H1 (cell line): ENCODE data around the gene UMAD1. TPM values are rescaled to one million over a fixed set of nuclear protein-coding genes. Genes with fewer than 3 reads are reported as not detected.

Experiments used
- CTCF ChIA-PET: fragments of 300-600 bp; sonication (Branson Sonifier 250); formaldehyde crosslinking; loops from one replicate; lab custom pipeline; 2021; ENCODE audit not compliant: partially characterized antibody; lab: Charles Lee
- POLR2A ChIA-PET: fragments of 300-600 bp; sonication (Branson Sonifier 250); formaldehyde crosslinking; loops from one replicate; lab custom pipeline; 2021; ENCODE audit warnings: inconsistent platforms; ENCODE audit not compliant: partially characterized antibody; lab: Charles Lee
- DNase-seq, 2 experiments: peaks; one replicate each; pipeline versions ENCODE4 v3.0.0 to v3.0.0-alpha.2; 2010 to 2022; ENCODE audit warnings: low spot score in 2 of 2, low read depth in 1 of 2, mixed read lengths in 1 of 2
- FAIRE-seq: peaks from 2 replicates; lab custom pipeline; 2011; peaks lifted over from hg19 to GRCh38; lab: Jason Lieb, UNC
- H2AFZ ChIP-seq: 2 replicates; pipeline ENCODE4 v1.8.1; 2012; ENCODE audit warnings: low read length, inconsistent platforms
- H2AK5ac ChIP-seq: 2 replicates; pipeline ENCODE4 v1.6.1; 2013; ENCODE audit warnings: low read depth, low read length
- H2BK120ac ChIP-seq: replicated peaks from 2 replicates; pipeline ENCODE3; 2013; ENCODE audit warnings: low read depth, low read length, inconsistent platforms
- H2BK12ac ChIP-seq: 2 replicates; pipeline ENCODE4 v1.6.1; 2013; ENCODE audit warnings: low read depth, low read length
- H2BK15ac ChIP-seq: 2 replicates; pipeline ENCODE4 v1.6.1; 2013; ENCODE audit warnings: low read length
- H2BK20ac ChIP-seq: 2 replicates; pipeline ENCODE4 v1.6.1; 2013; ENCODE audit warnings: low read length
- H2BK5ac ChIP-seq: 2 replicates; pipeline ENCODE4 v1.6.1; 2013; ENCODE audit warnings: low read depth, low read length
- H3K14ac ChIP-seq: 2 replicates; pipeline ENCODE4 v1.6.1; 2013; ENCODE audit warnings: inconsistent platforms; ENCODE audit not compliant: insufficient read length
- H3K18ac ChIP-seq: 2 replicates; pipeline ENCODE4 v1.6.1; 2013; ENCODE audit warnings: low read length; ENCODE audit errors: extremely low read depth
- H3K23ac ChIP-seq: 2 replicates; pipeline ENCODE4 v1.6.1; 2013; ENCODE audit warnings: inconsistent platforms; ENCODE audit not compliant: insufficient read length
- H3K23me2 ChIP-seq: 2 replicates; pipeline ENCODE4 v1.6.1; 2013; ENCODE audit warnings: low read depth, low read length
- H3K27ac ChIP-seq: 2 replicates; pipeline ENCODE4 v1.6.1; 2011; ENCODE audit warnings: low read depth, low read length, inconsistent platforms
- H3K27me3 ChIP-seq, 4 experiments: replicated peaks in 1 of 4; 1 replicate in 1 of 4; 2 replicates in 3 of 4; pipeline versions ENCODE4 v1.6.1 to v1.8.1; 2011 to 2013; ENCODE audit warnings: low read length in 3 of 4, mild to moderate bottlenecking in 3 of 4, inconsistent platforms in 2 of 4, mixed read lengths in 2 of 4, moderate library complexity in 1 of 4; ENCODE audit not compliant: control insufficient read depth in 3 of 4, insufficient read depth in 3 of 4; ENCODE audit errors: extremely low read depth in 1 of 4
- H3K36me3 ChIP-seq, 4 experiments: 2 replicates each; pipeline versions ENCODE4 v1.6.1 to v1.8.1; 2011 to 2013; ENCODE audit warnings: mild to moderate bottlenecking in 4 of 4, low read length in 3 of 4, moderate library complexity in 2 of 4, control low read depth in 1 of 4, inconsistent platforms in 1 of 4; ENCODE audit not compliant: insufficient read depth in 4 of 4, control insufficient read depth in 2 of 4
- H3K4ac ChIP-seq: replicated peaks from 2 replicates; pipeline ENCODE3; 2013; ENCODE audit warnings: low read length, low read depth, mixed read lengths, inconsistent platforms; ENCODE audit not compliant: insufficient read length
- H3K4me1 ChIP-seq, 4 experiments: replicated peaks in 1 of 4; 1 replicate in 1 of 4; 2 replicates in 3 of 4; pipeline versions ENCODE4 v1.6.1 to v1.8.1; 2011 to 2013; ENCODE audit warnings: low read length in 3 of 4, inconsistent platforms in 2 of 4, mixed read lengths in 1 of 4; ENCODE audit not compliant: insufficient read depth in 4 of 4, control insufficient read depth in 3 of 4
- H3K4me2 ChIP-seq, 2 experiments: 2 replicates each; pipeline versions ENCODE4 v1.6.1 to v1.8.1; 2011 to 2013; ENCODE audit warnings: low read depth in 2 of 2, low read length in 2 of 2, control low read depth in 1 of 2, inconsistent platforms in 1 of 2, mild to moderate bottlenecking in 1 of 2; ENCODE audit not compliant: insufficient read depth in 1 of 2
- H3K4me3 ChIP-seq, 4 experiments: fragments of 200-600, 300-600 bp in 1 of 4; sonication (generic), shearing (Covaris generic), sonication (Bioruptor Twin) in 1 of 4; 2 replicates each; pipeline versions ENCODE4 v1.5.1 to v1.8.1; 2011 to 2016; ENCODE audit warnings: low read length in 4 of 4, low read depth in 3 of 4, control low read depth in 2 of 4, inconsistent platforms in 2 of 4, mild to moderate bottlenecking in 2 of 4, mixed read lengths in 1 of 4, moderate library complexity in 1 of 4; ENCODE audit not compliant: insufficient read depth in 2 of 4; ENCODE audit errors: extremely low read depth in 1 of 4
- H3K56ac ChIP-seq: replicated peaks from 2 replicates; pipeline ENCODE3; 2013; ENCODE audit warnings: low read depth, mild to moderate bottlenecking, mixed read lengths, low read length, inconsistent platforms; ENCODE audit not compliant: insufficient read length
- H3K79me1 ChIP-seq: 2 replicates; pipeline ENCODE4 v1.6.1; 2013; ENCODE audit warnings: low read depth, low read length, control low read depth
- H3K79me2 ChIP-seq, 2 experiments: 2 replicates each; pipeline versions ENCODE4 v1.6.1 to v1.8.1; 2012 to 2013; ENCODE audit warnings: low read length in 2 of 2, mild to moderate bottlenecking in 2 of 2, inconsistent platforms in 1 of 2; ENCODE audit not compliant: insufficient read depth in 2 of 2, control insufficient read depth in 1 of 2
- H3K9ac ChIP-seq, 4 experiments: replicated peaks in 1 of 4; 1 replicate in 1 of 4; 2 replicates in 3 of 4; pipeline versions ENCODE4 v1.6.1 to v1.8.1; 2011 to 2013; ENCODE audit warnings: low read depth in 3 of 4, low read length in 3 of 4, control low read depth in 2 of 4, mild to moderate bottlenecking in 2 of 4, moderate library complexity in 2 of 4, inconsistent platforms in 1 of 4; ENCODE audit errors: extremely low read depth in 1 of 4
- H3K9me3 ChIP-seq, 2 experiments: 2 replicates each; pipeline versions ENCODE4 v1.6.1 to v1.8.1; 2012 to 2013; ENCODE audit warnings: mild to moderate bottlenecking in 2 of 2, moderate library complexity in 2 of 2, control low read depth in 1 of 2, inconsistent platforms in 1 of 2, low read depth in 1 of 2, low read length in 1 of 2, mixed read lengths in 1 of 2; ENCODE audit not compliant: insufficient read depth in 2 of 2
- H4K20me1 ChIP-seq, 2 experiments: replicated peaks in 1 of 2; 2 replicates each; pipeline versions ENCODE3 to v1.8.1; 2011 to 2013; ENCODE audit warnings: inconsistent platforms in 2 of 2, low read length in 2 of 2, mild to moderate bottlenecking in 1 of 2; ENCODE audit not compliant: insufficient read depth in 2 of 2, control insufficient read depth in 1 of 2
- H4K5ac ChIP-seq: 2 replicates; pipeline ENCODE4 v1.6.1; 2013; ENCODE audit warnings: low read length, low read depth, mixed read lengths, inconsistent platforms; ENCODE audit not compliant: insufficient read length
- H4K8ac ChIP-seq: 2 replicates; pipeline ENCODE4 v1.8.0; 2013; ENCODE audit warnings: mild to moderate bottlenecking, moderate library complexity, low read length, inconsistent platforms; ENCODE audit not compliant: insufficient read depth; ENCODE audit errors: extremely low read depth
- H4K91ac ChIP-seq: replicated peaks from 2 replicates; pipeline ENCODE3; 2013; ENCODE audit warnings: low read length, mixed read lengths, inconsistent platforms; ENCODE audit not compliant: insufficient read length
- JUN ChIP-seq: IDR thresholded peaks from 2 replicates; pipeline ENCODE4 v1.6.1; 2011; ENCODE audit warnings: low read depth, mild to moderate bottlenecking, improper control_type of control experiment, low read length
- TAF1 ChIP-seq: IDR thresholded peaks from 2 replicates; pipeline ENCODE4 v1.6.1; 2011; ENCODE audit warnings: mild to moderate bottlenecking, low read depth, low read length
- WGBS, 2 experiments: shearing (Covaris generic) in 1 of 2; methylation state at CpG; one replicate each; pipeline versions ENCODE4 v1.1.6 to v1.1.7; 2013 to 2015; ENCODE audit warnings: low lambda C conversion rate in 2 of 2, mixed read lengths in 2 of 2, inconsistent platforms in 1 of 2, low coverage in 1 of 2, missing lambda C conversion rate in 1 of 2; ENCODE audit not compliant: insufficient replicate concordance in 2 of 2, insufficient coverage in 1 of 2, insufficient read length in 1 of 2; ENCODE audit errors: extremely low coverage in 1 of 2, missing lambda C conversion rate in 1 of 2; 5-methylcytosine and 5-hydroxymethylcytosine counted together
- polyA plus RNA-seq, 7 experiments: library from polyadenylated mRNA; depleted of rRNA in 3 of 7; stranded (reverse) in 5 of 7; unstranded in 2 of 7; fragments of >200 nt in 5 of 7; fragments of 200-250 nt in 2 of 7; gene quantifications; 1 replicate in 5 of 7; 2 replicates in 1 of 7; 4 replicates in 1 of 7; pipeline versions ENCODE4 v1.2.1 to v1.2.3, GENCODE V29; 2011 to 2013; ENCODE audit warnings: missing spikeins in 2 of 7, mixed read lengths in 2 of 7
- total RNA-seq: library from RNA; stranded (reverse); fragmentation: NEBNext Ultra II Directional; extraction: Animal tissue kit (Norgen Biotek cat#: 25700); gene quantifications from 2 replicates; pipeline ENCODE4 v1.2.1, GENCODE V29; 2021
- TF ChIP-seq, protein P1 (sequence below): IDR thresholded peaks from 2 replicates; pipeline ENCODE4 v1.6.1; 2011; ENCODE audit warnings: low read length, improper control_type of control experiment

The UMAD1 gene
- total and polyA plus RNA-seq, 2 of the 8 experiments (the other 6 are each of a cell fraction or from before 2014, with no cell fraction given) = 10.4 to 12.3 TPM

- no peak overlapping the region for H3K27ac ChIP-seq
- H4K5ac ChIP-seq = no peak overlapping the region
- H3K36me3 ChIP-seq = no peaks in the 10 kb centered on the region
- no peaks in the 10 kb centered on the region for H3K27me3 ChIP-seq
- H3K79me2 ChIP-seq = no peaks in the 10 kb centered on the region
- H4K20me1 ChIP-seq = no peaks in the 10 kb centered on the region
- no peaks in the 10 kb centered on the region for H3K79me1 ChIP-seq
- H2AK5ac ChIP-seq = no peak overlapping the region
- no peaks in the 10 kb centered on the region for H3K23me2 ChIP-seq
- H3K4me2 ChIP-seq = no peak overlapping the region
- no peak overlapping the region for H3K18ac ChIP-seq
- H3K56ac ChIP-seq = no peak overlapping the region
- FAIRE-seq = no peak
- peaks cover 0 to 7% (median 3%) of the 10 kb centered on the region in 4 experiments; a peak in 1 of 7 replicates for H3K4me1 ChIP-seq
- no peak overlapping the region for H3K9ac ChIP-seq
- H2BK120ac ChIP-seq = no peak overlapping the region
- H3K4ac ChIP-seq = no peak overlapping the region
- no peak overlapping the region for H3K14ac ChIP-seq
- ChIA-PET POLR2A (interaction anchor here (1.1 kb wide), 1 partner anchor 11 kb away, joined by 3 read pairs; no protein-coding TSS in a partner anchor), CTCF (interaction anchor here (1.7 to 2.0 kb wide), 3 partner anchors 9 to 475 kb away, joined by 4 read pairs; no protein-coding TSS in a partner anchor)
- no peak overlapping the region for H2BK5ac ChIP-seq
- TF ChIP-seq TAF1 = no peak
- no peak for TF ChIP-seq JUN
- TF ChIP-seq, protein P1, sequence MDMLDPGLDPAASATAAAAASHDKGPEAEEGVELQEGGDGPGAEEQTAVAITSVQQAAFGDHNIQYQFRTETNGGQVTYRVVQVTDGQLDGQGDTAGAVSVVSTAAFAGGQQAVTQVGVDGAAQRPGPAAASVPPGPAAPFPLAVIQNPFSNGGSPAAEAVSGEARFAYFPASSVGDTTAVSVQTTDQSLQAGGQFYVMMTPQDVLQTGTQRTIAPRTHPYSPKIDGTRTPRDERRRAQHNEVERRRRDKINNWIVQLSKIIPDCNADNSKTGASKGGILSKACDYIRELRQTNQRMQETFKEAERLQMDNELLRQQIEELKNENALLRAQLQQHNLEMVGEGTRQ = no peak
- H3K9me3 ChIP-seq = no peaks in the 10 kb centered on the region; a peak in 1 of 4 replicates
- H3K23ac ChIP-seq = no peak overlapping the region
- no peak overlapping the region for H3K4me3 ChIP-seq
- no peak overlapping the region for H2BK15ac ChIP-seq
- 96% methylated on average over 2 of the region's 2 CpGs; no CpG with 5 or more reads in 1 of the 2 experiments for WGBS, 2 experiments
- H2AFZ ChIP-seq = no peak overlapping the region
- H4K91ac ChIP-seq = no peak overlapping the region
- H4K8ac ChIP-seq = no peak overlapping the region
- H2BK12ac ChIP-seq = no peak overlapping the region
- no peak overlapping the region for H2BK20ac ChIP-seq
- no peak for DNase-seq
Measured at GRCh38 chr7:7740037-7740355, 99.4 kb downstream of the UMAD1 start.
